ENCODE measurements around the gene EFCAB8.

DNA sequence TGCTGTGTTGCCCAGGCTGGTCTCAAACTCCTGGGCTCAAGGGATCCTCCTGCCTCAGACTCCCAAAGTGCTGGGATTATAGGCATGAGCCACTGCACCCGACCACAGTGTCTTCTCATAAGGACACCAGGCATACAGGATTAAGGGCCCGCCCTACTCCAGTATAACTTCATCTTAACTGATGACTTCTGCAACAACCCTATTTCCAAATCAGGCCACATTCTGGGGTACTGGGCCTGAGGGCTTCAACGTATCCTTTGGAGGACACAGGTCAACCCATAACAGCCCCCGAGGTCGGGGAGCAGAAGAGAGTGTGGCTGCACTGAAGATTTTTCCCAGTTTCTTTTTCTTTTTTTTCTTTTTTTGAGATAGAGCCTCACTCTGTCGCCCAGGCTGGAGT, 105.9 kb downstream of the EFCAB8 start:
- TF ChIP-seq, protein P1, sequence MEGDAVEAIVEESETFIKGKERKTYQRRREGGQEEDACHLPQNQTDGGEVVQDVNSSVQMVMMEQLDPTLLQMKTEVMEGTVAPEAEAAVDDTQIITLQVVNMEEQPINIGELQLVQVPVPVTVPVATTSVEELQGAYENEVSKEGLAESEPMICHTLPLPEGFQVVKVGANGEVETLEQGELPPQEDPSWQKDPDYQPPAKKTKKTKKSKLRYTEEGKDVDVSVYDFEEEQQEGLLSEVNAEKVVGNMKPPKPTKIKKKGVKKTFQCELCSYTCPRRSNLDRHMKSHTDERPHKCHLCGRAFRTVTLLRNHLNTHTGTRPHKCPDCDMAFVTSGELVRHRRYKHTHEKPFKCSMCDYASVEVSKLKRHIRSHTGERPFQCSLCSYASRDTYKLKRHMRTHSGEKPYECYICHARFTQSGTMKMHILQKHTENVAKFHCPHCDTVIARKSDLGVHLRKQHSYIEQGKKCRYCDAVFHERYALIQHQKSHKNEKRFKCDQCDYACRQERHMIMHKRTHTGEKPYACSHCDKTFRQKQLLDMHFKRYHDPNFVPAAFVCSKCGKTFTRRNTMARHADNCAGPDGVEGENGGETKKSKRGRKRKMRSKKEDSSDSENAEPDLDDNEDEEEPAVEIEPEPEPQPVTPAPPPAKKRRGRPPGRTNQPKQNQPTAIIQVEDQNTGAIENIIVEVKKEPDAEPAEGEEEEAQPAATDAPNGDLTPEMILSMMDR (IDR thresholded peaks at IDR 0.05; ENCODE audit: insufficient read depth, low read depth, low read length) = no peak
- TF ChIP-seq EZH2 (IDR thresholded peaks at IDR 0.05; ENCODE audit: insufficient read depth, low read length) = no peak

Measured in astrocyte (in vitro differentiated cells and primary cell).